CD4-positive, alpha-beta T cell (primary cell): ENCODE results near the gene CACNA1H. TPM values are rescaled to one million over a fixed set of nuclear protein-coding genes. Genes with fewer than 3 reads are reported as not detected.

ENCODE experiments used
- ATAC-seq: fragments of 200-7000 bp; cut with Tn5 transposase; one replicate; pipeline ENCODE4 v1.10.0; 2022; ENCODE audit warnings: mild to moderate bottlenecking; ENCODE audit not compliant: poor library complexity
- CTCF ChIA-PET: fragments of 350-600 bp; sonication (Branson Sonifier 250); formaldehyde crosslinking; loops from one replicate; lab custom pipeline; 2021; ENCODE audit warnings: antibody characterized with exemption, inconsistent platforms; lab: Charles Lee
- POLR2A ChIA-PET: fragments of 350-600 bp; sonication (Branson Sonifier 250); formaldehyde crosslinking; loops from one replicate; lab custom pipeline; 2021; ENCODE audit warnings: antibody characterized with exemption, inconsistent platforms; lab: Charles Lee
- DNase-seq, 14 experiments: peaks; one replicate each; pipeline ENCODE4 v3.0.0-alpha.2; 2013 to 2020; ENCODE audit warnings: mixed read lengths in 2 of 14
- H3K27ac ChIP-seq, 2 donors: one replicate each; pipeline versions ENCODE4 v1.5.1 to v1.7.0; 2013; ENCODE audit warnings: low read length in 2 of 2, low read depth in 1 of 2, mild to moderate bottlenecking in 1 of 2
- H3K27me3 ChIP-seq, 2 experiments: 1 replicate in 1 of 2; 2 replicates in 1 of 2; pipeline versions ENCODE4 v1.6.1 to v1.7.0; 2013; ENCODE audit warnings: low read length in 2 of 2, control low read depth in 1 of 2, mild to moderate bottlenecking in 1 of 2, moderate library complexity in 1 of 2; ENCODE audit not compliant: insufficient read depth in 2 of 2, control insufficient read depth in 1 of 2
- H3K36me3 ChIP-seq: one replicate; pipeline ENCODE4 v1.6.1; 2013; ENCODE audit warnings: low read length, control low read depth; ENCODE audit not compliant: insufficient read depth
- H3K4me1 ChIP-seq: one replicate; pipeline ENCODE4 v1.6.1; 2013; ENCODE audit warnings: low read length, control low read depth; ENCODE audit not compliant: insufficient read depth
- H3K4me3 ChIP-seq: one replicate; pipeline ENCODE4 v1.5.1; 2013; ENCODE audit warnings: mild to moderate bottlenecking, low read length, moderate library complexity
- H3K9me3 ChIP-seq, 2 experiments: 1 replicate in 1 of 2; 2 replicates in 1 of 2; pipeline versions ENCODE4 v1.6.1 to v1.7.0; 2013; ENCODE audit warnings: low read length in 2 of 2, mild to moderate bottlenecking in 2 of 2, control low read depth in 1 of 2, moderate library complexity in 1 of 2; ENCODE audit not compliant: control insufficient read depth in 1 of 2, insufficient read depth in 1 of 2
- H3K27ac Mint-ChIP-seq: one replicate; pipeline ENCODE4 v1.8.0; 2020; ENCODE audit warnings: mixed read lengths
- H3K27me3 Mint-ChIP-seq: one replicate; pipeline ENCODE4 v1.8.0; 2021; ENCODE audit warnings: mixed read lengths
- H3K36me3 Mint-ChIP-seq: one replicate; pipeline ENCODE4 v1.8.0; 2021; ENCODE audit warnings: low read depth, mixed read lengths
- H3K4me1 Mint-ChIP-seq: one replicate; pipeline ENCODE4 v1.8.0; 2021; ENCODE audit warnings: low read depth, mixed read lengths
- H3K4me3 Mint-ChIP-seq: one replicate; pipeline ENCODE4 v1.8.0; 2020; ENCODE audit warnings: mild to moderate bottlenecking, mixed read lengths
- H3K9me3 Mint-ChIP-seq: one replicate; pipeline ENCODE4 v1.8.0; 2020; ENCODE audit warnings: mixed read lengths
- intact Hi-C, 2 experiments: fragments of 100-400 bp; cut with DNase I in 1 of 2; cut with micrococcal nuclease in 1 of 2; formaldehyde crosslinking; loops; one replicate each; pipeline versions ENCODE4 v1.15.1 to v1.9.0; 2023 to 2025; cut with DNase I, micrococcal nuclease
- total RNA-seq, 174 experiments: library from RNA in 2 of 174; stranded (reverse) in 2 of 174; gene quantifications; one replicate each; pipeline ENCODE4 v1.2.3 and lab custom pipeline; 2021 to 2026
- TF ChIP-seq, protein P1 (sequence below): fragments of 200-600 bp; IDR thresholded peaks from one replicate; pipeline ENCODE4 v1.8.0; 2022; ENCODE audit warnings: antibody characterized with exemption, mild to moderate bottlenecking

The CACNA1H gene
- total RNA-seq, 2 experiments from 2014 or later = 5.7 to 6.3 TPM

DNA sequence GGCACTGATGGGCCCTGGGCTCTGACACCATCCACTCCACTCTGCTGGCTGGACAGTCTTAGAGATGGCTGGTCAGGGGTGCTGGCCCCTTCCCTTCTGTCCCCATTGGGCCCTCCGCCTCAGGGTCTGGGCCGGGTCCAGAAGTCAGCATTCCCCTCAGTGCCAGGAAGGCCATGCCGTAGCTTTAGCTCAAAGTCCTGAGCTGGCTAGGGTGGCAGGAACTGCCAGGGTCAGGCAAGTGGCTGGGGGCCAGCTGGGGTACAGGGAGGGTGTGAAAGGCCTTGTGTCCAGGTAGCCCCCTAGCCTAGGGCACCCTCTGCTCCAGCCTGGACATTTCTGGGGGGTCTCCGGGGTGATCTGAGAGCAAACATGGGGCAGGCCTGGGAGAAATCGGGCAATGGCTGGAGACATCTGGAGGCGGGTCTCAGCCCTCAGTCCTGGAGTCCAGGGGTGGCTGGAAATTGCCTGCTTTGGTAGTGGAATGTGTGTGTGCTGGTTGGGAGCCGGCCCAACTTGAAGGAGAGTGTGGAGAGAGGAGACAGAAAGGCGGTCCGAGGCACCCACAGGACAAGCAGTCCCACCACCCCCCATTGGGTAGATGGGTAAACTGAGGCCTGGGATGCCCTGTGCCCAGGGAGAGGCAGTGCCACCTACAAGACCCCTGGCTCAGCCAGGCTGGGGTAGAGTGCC, 39.6 kb downstream of the CACNA1H start:
- Mint-ChIP-seq H3K9me3 (no peaks in the 10 kb centered on the region), H3K27me3 (no peaks in the 10 kb centered on the region), H3K4me3 (no peak overlapping the region), H3K4me1 (no peaks in the 10 kb centered on the region), H3K27ac (no peak overlapping the region), H3K36me3 (no peaks in the 10 kb centered on the region)
- Histone ChIP-seq H3K4me3 (no peak overlapping the region), H3K36me3 (no peaks in the 10 kb centered on the region), H3K27me3 (peaks cover 0 to 12% of the 10 kb centered on the region in 2 experiments), H3K27ac (no peak overlapping the region), H3K9me3 (peaks cover 0 to 16% of the 10 kb centered on the region in 2 experiments), H3K4me1 (peaks cover 5% of the 10 kb centered on the region)
- no peak for DNase-seq
- TF ChIP-seq, protein P1, sequence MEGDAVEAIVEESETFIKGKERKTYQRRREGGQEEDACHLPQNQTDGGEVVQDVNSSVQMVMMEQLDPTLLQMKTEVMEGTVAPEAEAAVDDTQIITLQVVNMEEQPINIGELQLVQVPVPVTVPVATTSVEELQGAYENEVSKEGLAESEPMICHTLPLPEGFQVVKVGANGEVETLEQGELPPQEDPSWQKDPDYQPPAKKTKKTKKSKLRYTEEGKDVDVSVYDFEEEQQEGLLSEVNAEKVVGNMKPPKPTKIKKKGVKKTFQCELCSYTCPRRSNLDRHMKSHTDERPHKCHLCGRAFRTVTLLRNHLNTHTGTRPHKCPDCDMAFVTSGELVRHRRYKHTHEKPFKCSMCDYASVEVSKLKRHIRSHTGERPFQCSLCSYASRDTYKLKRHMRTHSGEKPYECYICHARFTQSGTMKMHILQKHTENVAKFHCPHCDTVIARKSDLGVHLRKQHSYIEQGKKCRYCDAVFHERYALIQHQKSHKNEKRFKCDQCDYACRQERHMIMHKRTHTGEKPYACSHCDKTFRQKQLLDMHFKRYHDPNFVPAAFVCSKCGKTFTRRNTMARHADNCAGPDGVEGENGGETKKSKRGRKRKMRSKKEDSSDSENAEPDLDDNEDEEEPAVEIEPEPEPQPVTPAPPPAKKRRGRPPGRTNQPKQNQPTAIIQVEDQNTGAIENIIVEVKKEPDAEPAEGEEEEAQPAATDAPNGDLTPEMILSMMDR = no peak
- ATAC-seq = no peak
- ChIA-PET POLR2A (no interaction called here), CTCF (no interaction called here)
- intact Hi-C loops = loop anchor here (5.0 to 10.0 kb wide), 3 partner anchors 378 to 480 kb away; no protein-coding TSS in a partner anchor

DNA sequence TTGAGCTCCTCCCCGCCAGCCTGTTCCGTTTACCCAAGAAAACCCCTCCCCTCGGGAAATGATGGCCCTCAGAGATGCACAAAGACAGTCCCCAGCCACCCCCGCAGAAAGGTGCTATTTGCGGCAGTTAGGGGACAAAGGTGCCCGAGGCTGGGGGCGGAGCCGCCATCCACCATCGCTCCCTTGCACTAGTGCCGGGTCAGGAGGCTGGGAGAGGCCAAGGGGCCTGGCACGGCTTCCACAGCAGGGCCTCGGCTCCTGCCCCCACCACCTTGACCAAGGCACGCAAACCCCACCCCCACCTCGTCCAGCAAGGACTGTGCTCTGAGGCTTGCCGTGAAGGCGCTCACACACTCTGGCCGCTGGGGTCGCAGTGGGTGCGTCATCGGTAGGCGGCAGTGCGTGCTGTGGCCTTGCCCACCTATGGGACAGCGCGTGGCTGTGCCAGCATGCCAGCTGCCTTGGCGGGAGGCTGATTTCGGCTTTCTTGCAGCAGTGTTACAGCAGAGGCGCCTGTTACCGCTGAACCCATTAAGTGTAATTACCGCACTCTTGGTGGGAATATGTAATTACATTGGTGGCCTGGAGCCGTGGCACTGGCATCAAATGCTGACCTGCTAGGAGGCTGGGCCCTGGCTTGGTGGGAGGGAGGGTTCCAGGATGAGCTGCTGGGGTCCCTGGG, 40.4 kb downstream of the CACNA1H start:
- no peak for DNase-seq
- ChIA-PET POLR2A (no interaction called here), CTCF (no interaction called here)
- Mint-ChIP-seq H3K36me3 (no peaks in the 10 kb centered on the region), H3K9me3 (no peaks in the 10 kb centered on the region), H3K27ac (no peak overlapping the region), H3K4me1 (no peaks in the 10 kb centered on the region), H3K27me3 (no peaks in the 10 kb centered on the region), H3K4me3 (no peak overlapping the region)
- Histone ChIP-seq H3K27ac (no peak overlapping the region), H3K4me3 (no peak overlapping the region), H3K27me3 (peaks cover 0 to 12% of the 10 kb centered on the region in 2 experiments), H3K9me3 (peaks cover 0 to 8% of the 10 kb centered on the region in 2 experiments), H3K36me3 (no peaks in the 10 kb centered on the region), H3K4me1 (peaks cover 5% of the 10 kb centered on the region)
- TF ChIP-seq, protein P1 = no peak
- intact Hi-C loops = loop anchor here (5.0 to 10.0 kb wide), 3 partner anchors 378 to 481 kb away; no protein-coding TSS in a partner anchor
- ATAC-seq = no peak

DNA sequence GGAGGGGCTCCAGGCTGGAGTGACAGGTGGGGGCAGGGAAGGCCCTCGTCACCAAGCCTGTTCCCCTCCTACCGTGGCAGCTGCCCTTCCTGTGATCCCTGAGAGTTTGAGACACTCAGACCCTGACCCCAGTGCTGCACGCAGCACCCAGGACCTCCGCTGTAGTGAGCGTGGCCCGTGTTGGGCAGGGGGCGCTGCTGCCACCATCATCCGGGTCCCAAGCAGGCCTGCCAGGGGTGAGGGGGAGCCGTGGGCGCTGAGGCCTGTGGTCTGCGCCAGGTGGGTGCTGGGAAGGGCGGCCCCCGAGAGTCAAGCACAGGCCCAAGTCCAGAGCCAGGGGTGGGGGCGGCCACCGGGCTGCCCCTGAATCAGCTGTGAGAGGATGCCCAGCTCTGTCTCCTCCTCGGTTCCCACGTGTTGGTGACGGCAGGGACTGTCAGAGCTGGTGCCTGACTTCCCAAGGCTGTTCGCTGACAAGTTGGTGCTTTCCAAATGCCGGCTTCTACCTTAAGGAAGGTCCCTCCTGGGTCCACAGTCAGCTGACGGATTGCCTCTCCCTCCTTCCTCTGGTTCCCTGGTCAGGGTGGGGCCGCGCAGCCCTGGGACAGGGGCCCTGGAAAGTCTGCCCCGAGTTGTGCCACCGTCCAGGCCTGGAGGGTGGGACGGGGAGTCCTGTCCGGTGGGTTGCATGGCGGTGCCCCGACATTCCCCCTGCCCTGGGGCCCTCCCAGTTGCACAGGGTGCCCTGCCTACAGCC, 41.1 kb downstream of the CACNA1H start:
- CTCF ChIA-PET = no interaction called here
- intact Hi-C loops = loop anchor here (1.0 to 10.0 kb wide), 5 partner anchors 88 to 482 kb away; no protein-coding TSS in a partner anchor
- Histone ChIP-seq H3K27ac (no peak overlapping the region), H3K9me3 (peaks cover 0 to 2% of the 10 kb centered on the region in 2 experiments), H3K4me3 (no peak overlapping the region), H3K4me1 (peaks cover 5% of the 10 kb centered on the region), H3K36me3 (no peaks in the 10 kb centered on the region), H3K27me3 (peaks cover 0 to 9% of the 10 kb centered on the region in 2 experiments)
- ATAC-seq = no peak
- Mint-ChIP-seq H3K27me3 (no peaks in the 10 kb centered on the region), H3K27ac (no peak overlapping the region), H3K4me3 (no peak overlapping the region), H3K9me3 (no peaks in the 10 kb centered on the region), H3K4me1 (no peaks in the 10 kb centered on the region), H3K36me3 (no peaks in the 10 kb centered on the region)
- POLR2A ChIA-PET = no interaction called here
- DNase-seq = no peak
- TF ChIP-seq, protein P1 = no peak
